GM18951 (cell line): ENCODE measurements around the gene PLIN1.

Experiments used
- POLR2A ChIP-seq: IDR thresholded peaks from 4 replicates; pipeline ENCODE4 v1.6.1; 2011; ENCODE audit warnings: mild to moderate bottlenecking; ENCODE audit not compliant: insufficient read length, insufficient read depth; ENCODE audit errors: extremely low read depth
- in situ Hi-C: fragments of 300-500 bp; cut with MboI; formaldehyde crosslinking; loops from one replicate; pipeline ENCODE4 v1.12.0; 2022; ENCODE audit warnings: low sequenced_read_pairs, mixed read lengths, inconsistent platforms; ENCODE audit not compliant: unreplicated experiment

Gene PLIN1

GRCh38 chr15:89615135-89615534, 64.0 kb downstream of the PLIN1 start:
- in situ Hi-C loops = no loop called here

More at GRCh38 chr15:89615135-89615534, 64.0 kb downstream of the PLIN1 start:
- no peak for TF ChIP-seq POLR2A
